ENCODE data around the gene DNAJA2.
A peak's percentile ranks its signal among the peaks of the same experiment; 100 is the strongest.
"Not testable (repeated sequence)": the region's sequence is repeated elsewhere in the genome, so short reads cannot be mapped to it uniquely, and the experiment has no call there.

Gene DNAJA2

DNA sequence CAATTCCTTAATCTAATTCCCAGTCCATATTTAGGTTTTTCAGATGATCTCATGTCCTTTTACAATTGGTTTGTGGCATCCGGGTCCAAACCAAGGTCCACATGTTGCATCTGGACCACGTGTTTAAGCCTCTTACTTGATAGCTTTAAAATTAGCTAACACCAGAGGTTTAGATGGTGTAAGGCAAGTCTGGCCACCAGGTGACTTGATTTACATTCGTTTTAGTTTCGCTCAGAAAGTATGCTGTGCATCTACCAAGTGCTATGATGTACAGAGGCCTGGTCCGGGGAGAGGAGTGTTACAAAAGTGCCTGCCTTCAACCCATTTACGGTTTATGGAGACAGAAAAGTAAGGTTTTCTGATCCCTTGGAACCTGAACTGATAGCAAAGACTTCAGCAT, 878 bp upstream of the DNAJA2 start:
- DNase-seq, result no peak

DNA sequence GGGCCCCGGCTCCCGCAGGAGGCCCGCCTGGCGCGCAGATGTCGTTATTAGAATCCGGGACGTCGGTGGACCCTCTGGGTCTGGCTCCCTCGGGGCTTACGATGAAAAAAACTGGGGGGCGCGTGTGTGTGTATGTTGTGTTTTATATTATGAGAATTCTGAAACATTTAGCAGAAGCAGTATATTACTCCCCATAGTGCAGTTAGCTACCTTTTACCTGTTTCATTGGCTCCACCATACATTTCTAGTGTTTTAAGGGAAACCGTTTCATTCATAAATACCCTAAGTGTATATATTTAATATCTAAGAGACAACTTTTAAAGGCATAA, 486 bp upstream of the DNAJA2 start:
- DNase-seq, result no peak

DNA sequence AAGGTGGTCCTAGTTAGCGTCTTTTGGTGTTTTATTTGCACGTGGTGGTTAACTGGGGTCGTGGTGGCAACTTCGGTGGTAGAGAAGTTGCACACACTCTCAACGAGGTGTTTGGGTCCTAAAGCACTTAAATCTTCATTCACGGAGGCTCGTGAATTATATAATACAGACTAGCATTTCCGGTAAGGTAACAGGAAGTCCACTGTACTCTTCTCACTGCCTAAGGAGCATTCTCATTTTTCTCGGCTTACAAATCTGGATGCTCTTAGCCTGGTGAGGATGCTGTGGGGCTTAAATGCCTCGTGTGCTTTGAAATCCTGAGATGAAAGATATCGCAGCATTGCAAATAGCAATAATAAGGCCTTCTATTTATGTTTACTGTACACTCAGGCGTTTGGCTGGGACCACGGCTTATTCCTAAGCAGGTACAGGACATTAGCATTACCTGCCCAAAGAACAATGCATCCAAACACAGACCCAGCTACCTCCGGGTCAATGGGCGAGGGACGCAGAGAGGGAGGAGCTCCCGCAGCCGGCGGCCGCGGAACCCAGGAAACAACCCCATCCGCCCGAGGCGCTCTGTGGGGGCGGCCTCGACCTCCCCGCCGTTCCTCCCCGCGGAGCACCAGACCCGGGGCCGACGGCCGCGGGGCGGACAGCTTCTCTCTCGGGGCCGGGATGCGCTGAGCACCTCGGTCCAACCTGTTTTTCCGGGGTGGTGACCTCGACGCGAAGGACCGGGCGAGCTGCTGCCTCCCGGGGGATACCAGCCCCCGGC, 856 bp downstream of the DNAJA2 start:
- peak; percentile 80 for DNase-seq

DNA sequence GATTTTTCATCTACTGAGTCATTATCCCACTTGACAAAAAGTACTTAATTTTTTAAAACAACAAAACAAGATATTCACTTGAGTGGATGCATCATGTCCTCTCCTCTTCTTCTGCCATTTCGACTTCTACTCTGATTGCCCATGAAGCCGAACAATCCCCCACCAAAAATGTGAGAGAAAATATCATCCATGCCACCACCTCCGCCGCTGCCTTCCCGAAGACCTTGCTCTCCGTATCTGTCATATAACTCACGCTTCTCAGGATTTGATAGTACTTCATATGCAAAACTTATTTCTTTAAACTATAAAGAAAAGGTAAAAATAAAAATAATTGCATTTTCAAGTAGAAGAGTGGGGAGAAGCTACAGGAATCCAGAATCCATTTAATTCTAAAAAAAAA, 2.2 kb downstream of the DNAJA2 start:
- DNase-seq, result no peak

DNA sequence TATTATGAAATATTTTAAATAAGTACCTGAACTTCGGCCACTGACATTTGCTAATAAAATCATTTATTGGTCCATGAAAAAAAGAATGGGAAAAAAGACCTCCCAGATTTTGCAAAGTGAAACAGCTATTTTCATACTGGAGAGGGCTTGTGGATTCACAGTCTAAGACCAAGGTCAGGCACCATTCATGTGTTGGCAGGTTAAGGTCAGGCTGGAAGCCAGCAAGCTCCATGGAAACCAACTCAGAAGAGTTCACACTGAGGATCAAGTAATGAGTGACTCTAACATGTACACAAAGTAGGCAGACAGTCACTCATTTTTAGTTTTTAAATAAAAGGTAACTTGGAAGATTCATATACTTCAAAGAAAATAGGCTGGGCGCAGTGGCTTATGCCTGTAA, 3.4 kb downstream of the DNAJA2 start:
- no peak for DNase-seq

DNA sequence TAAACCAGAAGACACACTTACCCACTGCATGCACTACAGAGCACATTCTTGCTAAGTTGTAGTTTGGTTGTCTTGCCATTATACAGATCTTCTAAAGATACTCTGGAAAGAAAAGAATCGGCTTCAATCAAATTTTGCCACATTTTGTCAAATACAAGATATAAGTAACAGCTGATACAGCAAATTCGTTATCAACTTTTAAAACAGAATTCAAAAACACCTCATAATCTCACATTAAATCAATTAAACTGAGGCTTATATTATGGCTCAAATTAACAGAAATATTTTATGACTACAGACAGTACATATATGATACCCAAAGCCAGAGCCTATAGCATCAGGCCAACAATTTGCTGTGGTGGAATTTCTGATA, 5.4 kb downstream of the DNAJA2 start:
- DNase-seq, result no peak

DNA sequence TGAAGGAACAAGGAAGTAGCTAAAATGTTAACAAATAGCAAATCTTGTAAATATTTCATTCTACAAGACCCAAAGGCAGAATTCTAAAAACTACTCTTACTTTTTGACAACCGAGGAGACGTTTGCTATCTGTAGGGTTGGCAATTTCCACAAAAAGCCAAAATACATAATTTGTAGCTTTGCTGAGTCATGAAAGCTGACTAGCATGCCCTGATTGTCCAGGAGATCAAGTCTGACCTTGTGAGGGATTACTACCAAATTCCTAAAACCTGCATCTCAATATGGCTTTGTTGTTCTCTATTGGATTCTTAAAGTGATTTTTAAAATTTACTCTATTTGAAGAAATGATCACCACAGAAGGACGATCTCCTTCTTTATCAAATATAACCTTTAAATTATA, 10.8 kb downstream of the DNAJA2 start:
- DNase-seq, result no peak

DNA sequence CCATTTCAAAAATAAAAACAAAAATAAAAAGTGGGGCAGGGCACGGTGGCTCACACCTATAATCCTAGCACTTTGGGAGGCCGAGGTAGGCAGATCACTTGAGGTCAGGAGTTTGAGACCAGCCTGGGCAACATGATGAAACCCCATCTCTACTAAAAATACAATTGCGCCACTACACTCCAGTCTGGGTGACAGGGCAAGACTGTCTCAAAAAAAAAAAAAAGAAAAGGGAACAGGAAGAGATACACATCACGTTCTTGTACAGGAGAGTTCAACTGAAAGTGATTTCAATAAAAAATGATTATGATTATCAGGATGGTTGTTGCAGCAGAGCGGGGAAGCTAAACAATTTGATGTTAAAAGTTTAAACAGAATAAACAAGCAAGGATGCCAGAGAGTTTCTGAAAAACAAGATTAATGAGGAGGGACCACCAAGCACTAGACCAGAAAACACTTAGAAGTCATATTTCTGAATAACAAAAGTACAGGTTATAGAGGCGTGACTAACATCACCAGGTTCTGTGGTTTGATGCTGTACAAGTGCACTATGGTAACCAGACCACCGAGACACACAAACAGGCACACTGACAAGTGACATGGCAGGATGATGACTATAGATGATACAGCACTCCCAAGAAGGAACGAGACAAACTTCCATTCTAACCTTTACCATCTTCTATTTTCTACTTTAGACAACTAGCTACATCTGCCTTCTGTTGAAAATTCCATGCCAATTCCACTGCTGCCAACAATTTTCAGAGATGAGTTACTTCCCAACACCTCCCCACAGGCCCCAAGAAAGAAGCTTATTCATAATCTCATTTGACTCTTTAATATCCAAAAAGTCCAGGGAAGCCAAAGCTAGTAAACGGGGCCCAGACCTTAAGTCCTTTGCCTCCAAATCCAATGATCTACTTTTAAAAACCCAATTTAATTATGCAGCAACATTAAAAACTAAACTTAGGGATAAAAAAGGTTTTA, 11.8 kb downstream of the DNAJA2 start:
- no peak for DNase-seq

DNA sequence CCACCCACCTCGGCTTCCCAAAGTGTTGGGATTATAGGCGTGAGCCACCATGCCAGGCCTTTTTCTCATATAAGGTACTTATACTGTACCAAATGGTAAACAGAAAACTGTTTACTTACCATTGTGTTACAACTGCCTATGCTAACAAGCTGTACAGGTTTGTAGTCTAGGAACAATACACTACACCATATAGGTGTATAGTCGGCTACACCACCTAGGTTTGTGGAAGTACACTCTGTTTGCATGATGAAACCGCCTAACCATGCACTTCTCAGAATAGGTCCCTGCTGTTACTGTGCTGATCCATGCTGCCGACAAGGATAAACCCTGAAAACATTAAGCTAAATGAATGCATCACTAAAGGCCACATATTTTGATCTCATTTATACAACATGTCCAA, 18.9 kb downstream of the DNAJA2 start:
- DNase-seq, result no peak

DNA sequence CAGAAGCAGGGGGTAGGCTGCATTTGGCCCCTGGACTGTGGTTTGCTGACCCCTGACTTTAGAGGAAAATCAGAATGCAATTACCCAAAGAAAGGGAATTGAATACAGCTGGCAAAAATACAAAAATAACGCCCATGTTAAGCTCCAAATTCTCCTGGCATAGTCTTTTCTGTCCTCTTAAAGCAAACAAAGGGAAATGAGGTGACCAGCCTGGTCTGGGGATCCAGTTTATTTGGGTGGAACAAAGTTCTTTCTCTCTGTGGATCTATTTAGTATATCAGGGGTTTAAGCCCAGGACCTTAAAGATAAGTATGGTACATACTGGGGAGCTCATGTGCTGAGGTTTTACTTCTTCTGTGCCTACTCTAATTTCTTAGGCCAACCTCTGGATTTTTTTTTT, 23.5 kb downstream of the DNAJA2 start:
- no peak for DNase-seq

DNA sequence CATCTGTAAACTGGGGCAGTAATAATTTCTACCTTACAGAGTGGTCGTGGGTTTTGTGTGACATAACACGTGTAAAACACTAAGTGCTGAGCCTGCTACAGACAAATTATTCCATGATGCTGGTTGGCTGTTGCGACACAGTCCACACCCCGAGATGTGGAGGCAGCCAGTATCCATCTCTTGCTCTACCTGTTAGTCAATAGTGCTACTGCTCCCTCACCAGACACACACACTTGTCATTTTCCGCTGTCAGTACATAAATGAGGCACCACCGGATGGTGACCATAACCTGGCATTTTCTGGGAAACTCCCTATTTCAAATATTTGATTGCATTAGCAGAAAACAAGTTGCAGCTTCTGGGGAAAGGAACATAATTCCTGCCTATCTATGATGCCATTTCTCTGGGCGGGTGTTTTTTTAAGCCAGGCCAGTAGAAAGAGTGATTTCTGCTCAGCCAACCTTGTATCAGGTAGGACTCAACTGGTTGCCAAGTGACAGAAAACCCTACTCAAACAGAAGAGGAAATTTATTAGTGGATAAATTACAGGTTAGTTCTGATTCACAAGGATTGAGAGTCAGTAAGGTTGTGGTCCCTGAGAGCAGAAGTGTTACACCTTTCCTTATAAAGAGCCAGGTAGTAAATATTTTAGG, 24.1 kb downstream of the DNAJA2 start:
- no peak for DNase-seq

DNA sequence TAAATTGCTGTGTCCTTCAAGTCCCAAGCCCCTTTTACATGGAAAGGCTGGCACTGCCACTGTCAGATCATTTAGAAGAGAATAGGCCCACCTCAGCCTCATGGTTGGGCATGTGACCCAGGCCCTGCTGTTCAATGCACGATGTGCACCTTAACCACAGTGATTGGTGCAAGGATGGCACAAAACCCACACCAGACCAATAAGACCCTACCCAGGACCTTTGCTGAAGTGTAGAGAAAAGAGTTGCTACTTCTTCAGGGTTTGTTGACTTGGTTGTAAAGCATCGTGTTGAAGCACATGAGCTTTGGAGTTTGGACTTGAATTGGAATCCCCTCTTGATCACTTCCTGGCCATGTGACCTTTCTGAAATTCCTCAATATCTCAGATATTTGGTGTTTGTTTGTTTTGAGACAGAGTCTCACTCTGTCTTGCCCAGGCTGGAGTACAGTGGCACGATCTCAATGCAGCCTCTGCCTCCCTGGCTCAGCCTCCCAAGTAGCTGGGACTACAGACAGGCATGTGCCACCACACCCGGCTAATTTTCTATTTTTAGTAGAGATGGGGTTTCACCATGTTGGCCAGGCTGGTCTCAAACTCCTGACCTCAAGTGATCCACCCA, 24.8 kb downstream of the DNAJA2 start:
- no peak for DNase-seq

DNA sequence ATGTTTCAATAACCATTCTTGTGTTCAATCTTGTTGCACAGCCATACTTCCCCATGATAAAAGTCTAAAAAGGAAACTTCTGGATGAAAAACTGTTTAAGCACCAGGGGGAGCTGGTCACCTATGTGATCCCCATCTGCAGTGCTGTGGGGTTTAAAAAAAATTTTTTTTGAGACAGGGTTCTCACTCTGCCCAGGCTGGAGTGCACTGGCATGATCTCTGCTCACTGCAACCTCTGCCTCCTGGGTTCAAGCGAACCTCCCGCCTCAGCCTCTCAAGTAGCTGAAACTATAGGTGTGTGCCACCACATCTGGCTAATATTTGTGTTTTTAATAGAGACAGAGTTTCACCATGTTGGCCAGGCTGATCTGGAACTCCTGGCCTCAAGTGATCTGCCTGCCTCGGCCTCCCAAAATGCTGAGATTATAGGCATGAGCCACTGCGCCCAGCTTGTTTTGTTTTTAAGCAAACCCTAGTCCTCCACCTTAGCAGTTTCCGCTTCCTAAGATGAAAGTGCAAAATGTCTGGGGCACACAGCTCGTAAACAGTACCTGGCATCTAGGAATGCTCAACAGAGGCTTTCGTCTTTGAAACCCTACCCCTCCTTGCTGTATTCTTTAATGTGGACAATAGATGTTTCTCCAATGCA, 25.4 kb downstream of the DNAJA2 start:
- DNase-seq, result peak; percentile 31

DNA sequence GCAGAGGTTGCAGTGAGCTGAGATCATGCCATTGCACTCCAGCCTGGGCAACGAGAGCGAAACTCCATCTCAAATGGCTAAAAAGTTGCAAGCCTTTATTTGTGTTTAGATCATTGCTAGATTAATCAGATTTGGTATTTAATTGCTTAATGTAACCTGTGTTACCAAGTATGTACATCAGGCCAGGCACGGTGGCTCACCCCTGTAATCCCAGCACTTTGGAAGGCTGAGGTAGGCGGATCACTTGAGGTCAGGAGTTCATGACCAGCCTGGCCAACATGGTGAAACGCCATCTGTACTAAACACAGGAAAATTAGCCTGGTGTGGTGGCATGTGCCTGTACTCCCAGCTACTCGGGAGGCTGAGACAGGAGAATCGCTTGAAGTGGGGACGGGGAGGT, 28.8 kb downstream of the DNAJA2 start:
- not testable (repeated sequence) for DNase-seq

DNA sequence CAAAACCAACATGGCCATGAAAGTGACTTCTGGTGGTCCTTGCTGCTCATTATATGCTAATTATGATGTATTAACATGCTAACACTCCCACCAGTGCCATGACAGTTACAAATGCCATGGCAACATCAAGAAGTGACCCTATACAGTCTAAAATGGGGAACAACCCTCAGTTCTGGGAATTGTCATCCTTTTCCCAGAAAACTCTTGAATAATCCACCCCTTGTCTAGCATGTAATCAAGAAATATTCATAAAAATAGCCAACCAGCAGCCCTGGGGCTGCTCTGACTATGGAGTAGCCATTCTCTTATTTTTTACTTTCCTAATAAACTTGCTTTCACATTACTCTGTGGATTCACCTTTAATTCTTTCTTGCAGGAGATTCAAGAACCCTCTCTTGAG, 35.9 kb downstream of the DNAJA2 start:
- no peak for DNase-seq

DNA sequence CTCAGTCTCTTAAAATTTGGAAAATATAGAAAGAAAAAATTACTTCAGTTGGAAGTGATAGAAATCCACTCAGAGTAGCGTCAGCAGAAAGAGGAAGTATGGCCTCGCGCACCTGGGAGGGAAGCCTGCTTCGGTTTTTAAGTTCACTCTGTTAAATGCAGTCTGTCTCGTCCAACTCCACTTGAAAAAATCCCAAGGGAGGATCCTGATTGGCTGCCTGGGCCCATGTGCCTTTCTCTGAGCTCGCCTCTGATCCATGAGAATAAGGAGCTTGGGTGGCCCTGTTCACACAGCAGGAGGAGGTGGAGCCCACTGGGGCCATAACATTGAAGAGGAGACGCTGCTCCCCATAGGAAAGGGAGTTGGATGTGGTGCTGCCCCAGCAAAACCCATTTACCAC, 40.7 kb downstream of the DNAJA2 start:
- no peak for DNase-seq

DNA sequence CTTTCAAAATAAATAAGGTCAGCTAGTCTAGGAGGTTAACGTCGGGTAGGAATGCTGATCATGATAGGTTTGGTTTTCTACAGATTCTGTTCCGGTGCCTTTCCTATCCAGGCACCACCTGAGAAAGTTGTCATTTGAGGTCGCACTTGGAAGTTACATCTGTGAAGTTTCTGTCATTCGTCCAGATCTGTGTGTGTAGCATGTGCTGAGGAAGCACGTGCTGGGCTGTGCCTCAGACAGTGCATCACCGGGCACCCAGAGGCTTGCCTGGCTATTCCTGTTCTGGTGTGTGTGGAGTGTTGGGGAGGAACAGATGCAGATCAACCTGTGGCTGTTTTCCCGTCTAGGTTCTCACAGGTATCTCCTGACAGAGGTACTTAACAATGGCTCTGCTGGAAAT, 42.6 kb downstream of the DNAJA2 start:
- no peak for DNase-seq

DNA sequence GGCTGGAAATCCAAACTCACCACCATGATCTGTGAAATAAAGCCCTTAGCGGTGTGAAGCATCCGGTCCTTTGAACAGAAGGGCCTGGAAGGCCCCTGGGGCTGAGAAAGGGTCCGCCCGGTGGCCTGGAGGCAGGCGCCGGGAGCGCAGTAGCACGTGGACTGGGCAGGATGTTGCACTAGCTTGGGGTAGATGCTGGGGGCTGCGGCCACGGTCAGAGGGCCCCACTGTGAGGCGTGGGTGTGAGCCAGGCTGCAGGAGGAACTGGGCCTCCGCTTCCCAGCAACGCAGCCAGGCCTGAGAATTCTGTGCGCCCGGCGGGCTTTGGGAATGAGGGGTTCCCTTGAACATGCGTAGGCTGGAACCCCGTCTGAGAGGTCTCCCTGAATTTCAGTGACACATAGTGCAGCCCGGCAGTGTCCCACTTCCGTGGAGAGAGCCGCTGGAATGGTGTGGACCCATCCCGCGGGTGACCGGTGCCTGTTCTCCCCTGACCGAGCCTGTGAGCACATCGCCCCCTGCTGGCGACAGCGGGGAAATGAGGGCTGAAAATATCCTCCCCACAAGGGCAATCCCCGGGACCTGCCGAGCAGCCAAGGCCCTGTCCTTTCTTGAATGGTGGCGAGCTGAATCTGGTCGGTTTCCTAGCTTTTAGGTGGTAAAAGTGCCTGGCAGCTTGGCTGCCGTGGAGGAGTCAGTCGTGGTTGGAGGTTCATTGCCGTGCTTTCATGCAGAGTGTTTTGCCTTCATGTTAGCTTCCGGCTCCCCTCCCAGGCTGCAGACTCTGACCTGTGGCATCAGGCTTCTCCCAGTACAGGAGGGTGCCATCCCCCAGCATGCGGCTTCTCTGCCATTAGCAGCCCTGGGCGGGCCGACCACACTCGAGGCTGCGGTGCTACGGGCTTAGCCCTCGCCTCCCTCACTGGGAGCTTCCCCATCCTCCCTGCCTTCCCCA, 43.8 kb downstream of the DNAJA2 start:
- DNase-seq, result peak; percentile 80

DNA sequence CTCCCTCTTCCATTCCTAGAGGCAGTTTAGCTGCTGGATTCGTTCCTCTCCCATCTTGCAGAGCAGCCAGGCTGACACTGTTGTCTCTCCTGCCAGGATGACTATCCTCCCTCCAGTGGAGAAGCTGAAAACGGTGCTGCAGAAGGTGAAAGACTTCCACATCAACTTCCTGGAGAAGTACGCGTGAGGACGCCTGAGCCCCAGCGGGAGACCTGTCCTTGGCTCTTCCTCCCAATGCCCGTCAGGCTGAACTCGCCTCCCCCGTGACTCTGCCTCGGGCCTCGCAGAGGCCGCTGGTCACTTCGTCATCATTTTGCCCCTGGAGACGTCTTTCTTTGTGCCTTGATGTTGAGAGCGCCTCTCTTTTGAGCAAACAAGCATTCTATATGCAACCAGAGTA, 44.7 kb downstream of the DNAJA2 start:
- DNase-seq, result no peak

DNA sequence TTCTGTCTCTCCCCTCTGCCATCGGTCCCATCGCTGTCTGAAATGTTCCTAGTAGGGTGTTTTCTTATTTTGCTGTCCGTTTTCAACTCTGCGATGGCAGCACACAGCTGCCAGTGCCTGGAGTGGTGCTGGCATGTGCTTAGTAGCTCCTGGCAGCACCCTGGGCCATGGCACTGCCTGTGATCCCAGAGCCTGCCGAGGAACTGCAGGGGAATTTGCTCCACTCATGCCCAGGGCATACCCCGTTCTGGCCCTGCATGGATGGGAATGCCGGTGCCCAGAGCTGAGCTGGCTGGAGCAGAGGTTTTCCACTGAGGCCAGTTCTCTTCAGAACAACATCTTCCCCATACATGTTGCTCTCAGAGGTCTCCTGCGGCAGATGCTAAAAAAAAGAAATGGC, 46.2 kb downstream of the DNAJA2 start:
- DNase-seq, result no peak

DNA sequence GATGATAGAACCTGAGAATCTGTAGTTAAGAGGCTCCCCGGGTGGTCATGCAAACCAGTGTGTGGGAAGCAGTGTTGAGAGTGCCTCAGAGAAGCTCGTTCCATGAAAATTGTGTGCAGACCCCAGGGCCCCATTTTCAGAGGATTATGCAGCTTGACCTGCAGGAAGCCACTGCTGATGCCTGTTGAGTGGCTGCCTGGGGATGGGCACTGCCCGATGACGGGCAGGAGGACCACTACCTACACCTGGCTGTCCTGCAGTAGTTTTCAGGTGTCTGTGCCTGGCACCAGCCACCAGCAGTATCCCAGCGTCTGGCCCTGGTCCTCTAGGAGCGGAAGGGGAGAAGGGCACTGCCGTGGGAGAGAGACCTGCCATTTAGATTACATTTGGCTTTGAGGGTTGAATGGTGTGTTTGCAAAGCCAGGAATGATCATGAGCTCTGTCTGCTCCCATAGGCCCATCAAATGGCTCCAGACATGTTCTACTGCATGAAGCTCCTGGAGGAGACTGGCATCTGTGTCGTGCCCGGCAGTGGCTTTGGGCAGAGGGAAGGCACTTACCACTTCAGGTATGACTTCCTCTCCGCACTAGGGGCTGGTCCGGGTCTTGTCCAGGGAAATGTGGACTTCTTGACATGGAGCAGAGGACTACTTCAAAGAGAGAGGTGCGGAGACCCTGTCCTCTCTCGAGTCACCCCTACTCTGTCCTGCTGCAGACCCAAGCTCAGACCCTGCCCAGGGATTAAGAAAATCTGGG, 46.8 kb downstream of the DNAJA2 start:
- no peak for DNase-seq

All from retina (tissue), 1 donor.